NCI-H2171 (cell line): ENCODE data around the gene ZSCAN26.
"Not testable (repeated sequence)": the region's sequence is repeated elsewhere in the genome, so short reads cannot be mapped to it uniquely, and the experiment has no call there.

Source experiments
- DNase-seq: peaks from one replicate; lab custom pipeline; 2025; lab: John Stamatoyannopoulos, UW

Gene ZSCAN26

DNA sequence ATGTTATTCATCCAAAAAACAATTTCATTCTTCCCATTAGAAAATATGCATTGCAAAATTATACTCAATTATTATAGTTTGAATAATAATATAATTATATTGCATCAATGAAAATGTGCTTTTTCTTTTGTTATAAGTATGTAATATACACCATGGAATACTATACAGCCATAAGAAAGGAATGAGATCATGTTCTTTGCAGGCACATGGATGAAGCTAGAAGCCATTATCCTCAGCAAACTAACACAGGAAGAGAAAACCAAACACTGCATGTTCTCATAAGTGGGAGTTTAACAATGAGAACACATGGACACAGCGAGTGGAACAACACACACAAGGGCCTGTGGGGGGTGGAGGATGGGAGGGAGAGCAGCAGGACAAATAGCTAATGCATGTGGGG, 9.9 kb upstream of the ZSCAN26 start:
- DNase-seq: no peak

DNA sequence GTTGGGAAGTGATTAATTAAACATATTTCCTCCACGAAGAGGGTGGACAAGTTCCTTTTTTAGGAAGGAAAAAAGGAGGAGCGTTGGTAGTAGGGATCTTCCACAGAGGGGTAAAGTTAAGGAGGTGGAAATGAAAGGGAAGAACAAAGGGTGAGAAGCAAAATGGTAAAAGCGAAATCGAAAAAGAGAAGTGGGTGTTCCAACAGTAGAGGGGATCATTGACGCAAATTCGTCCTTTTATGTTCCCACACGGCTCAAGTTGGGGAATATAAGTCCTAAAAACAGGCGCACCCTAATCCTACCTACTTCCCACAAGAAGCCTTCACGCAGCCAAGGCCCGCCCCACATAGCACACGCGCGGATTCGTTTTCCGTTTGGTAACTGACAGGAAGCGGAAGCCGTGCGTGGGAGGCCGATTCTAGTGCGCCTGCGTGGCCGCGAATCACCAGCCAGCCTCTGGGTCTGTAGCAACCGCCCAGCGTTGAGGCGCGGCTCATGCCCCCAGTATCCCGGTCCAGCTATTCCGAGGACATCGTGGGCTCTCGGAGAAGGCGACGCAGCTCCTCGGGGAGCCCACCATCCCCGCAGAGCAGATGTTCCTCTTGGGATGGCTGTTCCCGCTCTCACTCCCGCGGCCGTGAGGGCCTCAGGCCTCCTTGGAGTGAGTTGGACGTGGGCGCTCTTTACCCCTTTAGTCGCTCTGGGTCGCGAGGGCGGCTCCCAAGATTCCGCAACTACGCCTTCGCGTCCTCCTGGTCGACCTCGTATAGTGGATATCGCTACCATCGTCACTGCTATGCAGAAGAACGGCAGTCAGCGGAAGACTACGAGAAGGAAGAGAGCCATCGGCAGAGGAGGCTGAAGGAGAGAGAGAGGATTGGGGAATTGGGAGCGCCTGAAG, 7.8 kb upstream of the ZSCAN26 start, which contains the start of gene NKAPL:
NKAPL (plus strand) TSS at position 421 of the 901 bp plus-strand sequence; CDS start at position 496, 75 bp downstream.
- DNase-seq: no peak

DNA sequence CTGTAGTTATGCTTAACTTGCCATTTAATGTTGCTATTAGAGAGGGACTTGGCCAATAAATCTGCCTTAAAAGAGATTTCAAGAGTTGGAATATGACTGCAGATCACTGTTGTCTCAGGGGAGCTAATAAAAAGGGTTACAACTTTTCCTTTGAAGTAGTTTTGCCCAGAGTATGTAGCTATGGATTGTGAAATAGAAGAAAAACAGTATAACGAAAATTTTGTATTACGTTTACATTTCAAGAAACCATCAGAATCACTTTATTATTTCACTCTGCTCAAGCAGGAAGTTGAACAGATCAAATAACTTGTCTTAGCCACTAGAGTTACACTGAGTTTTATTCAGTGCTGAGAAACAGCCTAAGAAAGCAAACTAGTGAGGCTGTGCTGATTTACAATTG, 3.0 kb upstream of the ZSCAN26 start:
- no peak for DNase-seq

DNA sequence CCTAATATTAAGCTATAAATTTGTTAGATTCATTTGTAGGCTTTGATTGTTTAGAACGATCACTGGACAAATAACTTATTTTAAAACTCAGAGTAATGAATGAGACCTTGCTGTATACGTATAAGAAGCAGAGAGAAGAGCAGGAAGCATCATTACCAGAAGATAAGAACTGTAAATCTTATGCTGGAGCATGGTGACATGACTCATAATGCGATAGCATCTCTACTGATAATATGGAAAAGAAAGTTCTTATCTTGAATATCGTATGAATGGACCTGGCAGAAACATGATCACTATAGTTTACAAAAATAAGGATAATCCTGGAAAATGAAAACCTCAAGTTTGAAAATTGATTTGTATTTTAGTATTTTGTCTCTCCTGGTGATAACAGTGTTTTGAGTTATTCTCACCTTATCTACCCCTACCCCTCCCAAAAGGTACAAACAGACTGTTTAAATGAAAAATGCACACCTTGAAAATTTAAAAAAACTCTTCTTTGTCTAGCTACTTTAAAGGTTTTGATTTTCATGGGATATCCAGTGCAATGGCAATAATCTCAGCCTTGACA, 2.0 kb upstream of the ZSCAN26 start:
- no peak for DNase-seq

GRCh38 chr6:28266563-28266961, 381 bp upstream of the ZSCAN26 start:
- no peak for DNase-seq

- DNase-seq: no peak
Observed at GRCh38 chr6:28267695-28268059, 734 bp downstream of the ZSCAN26 start.

DNA sequence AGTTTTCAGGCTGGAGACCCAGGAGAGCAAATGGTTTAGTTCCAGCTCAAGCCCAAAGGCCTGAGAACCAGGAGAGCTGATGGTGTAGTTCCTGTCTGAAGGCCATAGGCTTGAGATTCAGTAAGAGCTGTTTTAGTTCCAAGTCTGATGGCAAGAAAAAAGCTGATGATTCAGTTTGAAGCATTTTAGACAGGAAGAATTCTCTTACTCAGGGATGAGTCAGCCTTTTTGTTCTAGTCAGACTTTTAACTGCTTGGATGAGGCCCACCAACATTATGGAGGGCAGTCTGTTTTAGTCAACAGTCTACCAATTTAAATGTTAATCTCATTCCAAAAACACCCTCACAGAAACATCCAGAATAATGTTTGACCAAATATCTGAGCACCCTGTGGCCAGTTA, 2.5 kb downstream of the ZSCAN26 start:
- DNase-seq: no peak

GRCh38 chr6:28274888-28275287, 7.9 kb downstream of the ZSCAN26 start:
- DNase-seq: no peak

GRCh38 chr6:28277746-28278145, 10.8 kb downstream of the ZSCAN26 start:
- DNase-seq: no peak

- no peak for DNase-seq
Observed at GRCh38 chr6:28280595-28281287, 13.8 kb downstream of the ZSCAN26 start.

DNA sequence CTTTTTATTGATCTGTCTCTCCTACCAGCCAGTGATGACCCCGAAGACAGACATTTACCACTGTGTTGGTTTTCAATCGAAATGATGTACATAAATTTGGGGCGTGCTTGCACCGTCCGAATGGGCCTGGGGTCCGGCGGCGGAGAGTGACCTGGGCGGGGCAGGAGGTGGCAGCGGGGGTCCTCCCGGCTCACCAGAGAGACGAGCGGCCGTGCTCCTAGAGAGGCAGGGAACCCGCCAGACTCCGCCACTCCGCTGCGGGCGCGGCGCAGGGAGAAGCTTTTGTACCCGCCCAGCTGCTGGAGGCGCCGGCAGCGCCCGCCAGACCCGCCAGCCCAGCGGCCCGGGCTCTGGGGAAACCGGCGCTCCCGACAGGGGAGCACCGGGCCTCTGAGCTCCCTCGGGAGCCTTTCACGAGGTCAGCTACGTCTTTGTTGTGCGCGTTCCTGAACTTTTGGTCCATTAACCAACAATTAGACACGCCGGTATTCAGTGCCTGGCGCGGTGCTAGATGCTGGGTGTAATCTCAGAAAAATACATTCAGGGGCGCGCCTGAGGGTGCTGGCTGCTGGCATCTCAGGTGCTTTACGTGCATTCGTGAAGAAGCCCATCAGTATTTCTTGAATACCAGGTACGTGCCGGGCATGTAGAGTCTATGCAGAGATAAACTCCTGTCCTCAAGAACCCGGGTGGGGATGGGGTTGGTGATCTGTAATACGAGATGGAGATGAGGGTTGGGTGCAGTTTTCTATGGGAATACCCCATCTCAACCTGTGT, 14.5 kb downstream of the ZSCAN26 start, which contains the start of gene PGBD1:
PGBD1 (plus strand) TSS at position 285 of the 777 bp plus-strand sequence. CDS start 2,242 bp downstream, outside the sequence.
- DNase-seq: peak; percentile 80

DNA sequence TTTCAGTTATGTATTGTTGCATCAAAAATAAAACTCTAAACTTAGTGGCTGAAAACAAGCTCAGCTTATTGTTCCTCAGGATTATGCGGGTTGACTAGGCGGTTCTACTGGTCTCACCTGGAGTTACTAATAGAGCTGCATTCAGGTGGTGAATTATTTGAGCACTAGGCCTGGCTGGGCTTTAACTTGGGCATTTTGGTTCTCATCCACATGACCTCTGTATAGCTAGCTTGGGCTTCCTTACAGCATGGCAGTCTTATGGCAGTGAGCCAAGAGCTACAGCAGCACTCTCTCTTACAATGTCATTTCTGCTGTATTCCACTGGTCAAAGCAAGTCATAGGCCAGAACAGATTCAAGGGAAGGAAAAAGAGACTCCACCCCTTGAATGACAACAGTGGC, 16.0 kb downstream of the ZSCAN26 start:
- DNase-seq: no peak

DNA sequence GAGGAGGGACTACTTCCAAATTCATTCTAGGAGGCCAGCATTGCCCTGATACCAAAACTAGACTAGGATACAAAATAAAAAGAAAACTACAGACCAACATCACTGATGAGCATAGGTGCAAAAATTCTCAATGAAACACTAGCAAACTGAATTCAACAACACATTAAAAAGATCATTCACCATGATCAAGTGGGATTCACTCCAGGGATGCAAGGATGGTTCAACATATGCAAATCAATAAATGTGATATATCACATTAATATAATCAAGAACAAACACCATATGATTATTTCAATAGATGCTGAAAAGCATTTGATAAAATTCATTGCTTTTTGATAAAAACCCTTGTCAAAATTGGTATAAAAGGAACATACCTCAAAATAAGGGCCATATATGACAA, 24.6 kb downstream of the ZSCAN26 start:
- DNase-seq: no peak

- no peak for DNase-seq
Observed at GRCh38 chr6:28295326-28295725, 28.4 kb downstream of the ZSCAN26 start.

DNA sequence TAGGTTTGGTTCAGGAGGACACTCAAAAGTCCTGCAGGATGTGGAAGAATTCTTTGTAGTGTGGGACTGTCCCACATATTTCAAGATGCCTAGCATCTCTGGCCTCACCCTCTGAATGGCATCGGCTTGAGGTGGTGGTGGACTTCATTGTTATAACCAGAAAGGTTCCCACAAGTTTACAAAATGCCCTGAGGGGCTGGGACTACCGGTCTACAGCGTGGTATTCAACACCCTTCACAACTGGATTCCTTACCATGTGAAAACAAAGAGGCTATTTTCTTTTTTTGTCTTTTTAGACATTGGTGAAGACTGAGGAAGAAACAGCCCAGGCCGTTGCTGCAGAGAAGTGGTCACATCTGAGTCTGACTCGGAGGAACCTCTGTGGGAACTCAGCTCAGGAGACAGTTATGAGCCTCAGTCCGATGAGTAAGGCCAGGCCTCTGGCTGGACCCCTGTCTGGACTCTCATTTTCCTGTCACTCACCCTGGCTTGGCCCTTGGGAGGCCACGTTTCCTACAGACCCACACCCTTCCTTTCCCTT, 29.6 kb downstream of the ZSCAN26 start:
- DNase-seq: no peak

- no peak for DNase-seq
Observed at GRCh38 chr6:28303570-28303969, 36.6 kb downstream of the ZSCAN26 start.

- DNase-seq: not testable (repeated sequence)
Observed at GRCh38 chr6:28306363-28306762, 39.4 kb downstream of the ZSCAN26 start.

- peak; percentile 64 for DNase-seq
Observed at GRCh38 chr6:28311139-28311823, 44.3 kb downstream of the ZSCAN26 start.

DNA sequence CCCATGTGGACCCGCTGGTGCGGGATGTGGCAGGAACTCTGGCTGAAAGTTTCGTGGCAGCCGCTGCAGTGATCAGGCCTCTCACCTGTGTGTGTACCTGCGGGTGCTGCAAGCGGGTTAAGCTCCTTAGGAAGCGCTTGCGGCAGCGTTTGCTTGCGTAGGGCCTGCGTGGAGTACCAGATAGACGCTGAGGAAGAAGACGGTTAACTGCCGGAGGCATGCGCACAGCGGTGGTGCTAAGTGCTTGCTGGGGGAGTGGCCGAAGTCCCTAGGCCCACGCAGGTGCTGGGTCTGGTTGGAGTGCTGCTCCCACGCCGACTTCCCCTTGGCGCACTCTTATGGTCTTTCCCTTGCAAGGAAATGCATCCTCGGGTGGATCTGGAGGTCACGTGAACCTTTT, 46.0 kb downstream of the ZSCAN26 start:
- no peak for DNase-seq

DNA sequence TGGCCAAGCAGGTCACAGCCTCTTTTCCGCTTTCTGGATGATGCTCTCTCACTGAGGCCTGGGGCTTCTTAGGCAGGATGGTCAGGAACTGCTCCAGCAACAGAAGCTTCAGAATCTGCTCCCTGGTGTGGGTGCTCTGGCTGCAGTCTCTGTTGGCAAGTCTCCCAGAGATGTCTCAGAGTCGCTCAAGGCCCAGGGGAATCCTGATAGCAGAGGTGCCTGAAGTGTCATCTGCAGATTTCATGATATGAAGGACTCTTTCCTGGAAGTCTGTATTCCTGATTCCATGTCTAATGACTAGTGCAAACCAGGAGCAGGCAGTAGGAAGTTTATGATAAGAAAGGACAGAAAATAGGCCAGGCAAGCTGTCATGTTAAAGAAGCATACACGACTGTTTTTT, 48.7 kb downstream of the ZSCAN26 start:
- no peak for DNase-seq

DNA sequence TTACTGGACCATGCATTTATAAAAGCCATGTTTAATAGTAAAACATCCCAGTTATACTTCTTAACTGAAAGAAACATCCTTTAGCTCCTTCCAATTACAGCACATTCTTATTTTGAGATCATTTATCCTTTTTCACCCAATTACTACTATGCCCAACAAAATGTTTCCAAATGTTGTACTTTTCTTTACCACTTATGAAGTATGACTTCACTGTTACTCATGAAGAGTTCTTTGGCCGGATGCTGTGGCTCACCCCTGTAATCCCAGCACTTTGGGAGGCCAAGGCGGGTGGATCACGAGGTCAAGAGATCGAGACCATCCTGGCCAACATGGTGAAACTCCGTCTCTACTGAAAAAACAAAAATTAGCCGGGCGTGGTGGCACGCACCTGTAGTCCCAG, 50.9 kb downstream of the ZSCAN26 start:
- DNase-seq: not testable (repeated sequence)
